WTC11 (cell line): ENCODE data around the gene AGAP6.
"Not testable (repeated sequence)": the region's sequence is repeated elsewhere in the genome, so short reads cannot be mapped to it uniquely, and the experiment has no call there.

Source experiments
- FOXP1 ChIP-seq: sonication (generic); formaldehyde crosslinking; IDR thresholded peaks from 2 replicates; pipeline ENCODE4 v1.8.0; 2022; ENCODE audit warnings: missing genetic modification reagents, mild to moderate bottlenecking, moderate library complexity, borderline replicate concordance
- IRF2 ChIP-seq: sonication (generic); formaldehyde crosslinking; IDR thresholded peaks from 2 replicates; pipeline ENCODE4 v1.8.0; 2022; ENCODE audit warnings: low read depth, missing genetic modification reagents, borderline replicate concordance
- TEAD1 ChIP-seq: sonication (generic); formaldehyde crosslinking; IDR thresholded peaks from 2 replicates; pipeline ENCODE4 v1.8.0; 2022; ENCODE audit warnings: mild to moderate bottlenecking, missing genetic modification reagents
- ZNF423 ChIP-seq: fragments of 250-450 bp; sonication (Bioruptor Pico); IDR thresholded peaks from 2 replicates; pipeline ENCODE4 v2.1.2; 2022; ENCODE audit warnings: mild to moderate bottlenecking, moderate library complexity
- TF ChIP-seq, protein P1 (sequence below): fragments of 200-600 bp; IDR thresholded peaks from 2 replicates; pipeline ENCODE4 v1.8.0; 2022; ENCODE audit warnings: antibody characterized with exemption
- TF ChIP-seq, protein P2 (sequence below): sonication (generic); formaldehyde crosslinking; conservative IDR thresholded peaks from 2 replicates; pipeline ENCODE4 v1.8.1; 2022; ENCODE audit warnings: mild to moderate bottlenecking, missing genetic modification reagents

DNA sequence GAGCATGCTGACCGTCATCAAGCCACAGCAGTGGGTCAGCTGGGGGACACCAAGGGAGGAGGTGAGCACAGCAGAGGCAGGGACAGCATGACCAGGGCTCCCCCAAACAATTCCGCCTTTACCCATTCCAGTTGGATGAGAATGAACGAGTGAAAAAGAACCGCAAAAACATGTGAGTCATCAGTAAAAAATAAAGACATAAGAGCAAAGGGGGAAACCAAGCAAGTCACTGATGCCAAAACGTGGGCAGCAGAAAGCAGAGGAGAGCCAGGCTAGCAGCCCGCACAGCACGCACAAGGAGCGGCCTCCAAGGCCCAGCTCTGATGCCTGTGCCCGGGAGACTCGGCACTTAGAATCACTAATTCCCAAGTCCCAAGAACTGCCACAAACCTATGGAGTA is 71.7 kb downstream of the AGAP6 start:
- TF ChIP-seq, protein P1, sequence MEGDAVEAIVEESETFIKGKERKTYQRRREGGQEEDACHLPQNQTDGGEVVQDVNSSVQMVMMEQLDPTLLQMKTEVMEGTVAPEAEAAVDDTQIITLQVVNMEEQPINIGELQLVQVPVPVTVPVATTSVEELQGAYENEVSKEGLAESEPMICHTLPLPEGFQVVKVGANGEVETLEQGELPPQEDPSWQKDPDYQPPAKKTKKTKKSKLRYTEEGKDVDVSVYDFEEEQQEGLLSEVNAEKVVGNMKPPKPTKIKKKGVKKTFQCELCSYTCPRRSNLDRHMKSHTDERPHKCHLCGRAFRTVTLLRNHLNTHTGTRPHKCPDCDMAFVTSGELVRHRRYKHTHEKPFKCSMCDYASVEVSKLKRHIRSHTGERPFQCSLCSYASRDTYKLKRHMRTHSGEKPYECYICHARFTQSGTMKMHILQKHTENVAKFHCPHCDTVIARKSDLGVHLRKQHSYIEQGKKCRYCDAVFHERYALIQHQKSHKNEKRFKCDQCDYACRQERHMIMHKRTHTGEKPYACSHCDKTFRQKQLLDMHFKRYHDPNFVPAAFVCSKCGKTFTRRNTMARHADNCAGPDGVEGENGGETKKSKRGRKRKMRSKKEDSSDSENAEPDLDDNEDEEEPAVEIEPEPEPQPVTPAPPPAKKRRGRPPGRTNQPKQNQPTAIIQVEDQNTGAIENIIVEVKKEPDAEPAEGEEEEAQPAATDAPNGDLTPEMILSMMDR, result not testable (repeated sequence)
- TF ChIP-seq FOXP1 (CRISPR knock-in tag); TEAD1; IRF2 (CRISPR knock-in tag); ZNF423 (CRISPR knock-in tag): not testable (repeated sequence)
- TF ChIP-seq, protein P2, sequence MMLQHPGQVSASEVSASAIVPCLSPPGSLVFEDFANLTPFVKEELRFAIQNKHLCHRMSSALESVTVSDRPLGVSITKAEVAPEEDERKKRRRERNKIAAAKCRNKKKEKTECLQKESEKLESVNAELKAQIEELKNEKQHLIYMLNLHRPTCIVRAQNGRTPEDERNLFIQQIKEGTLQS, result not testable (repeated sequence)
